ENCODE measurements around the gene UBE2H.

UBE2H gene

GRCh38 chr7:129851809-129852208 lies 101.0 kb downstream of the UBE2H start:
- POLR2A ChIA-PET = no interaction called here
- no peak overlapping the region for H3K4me3 ChIP-seq (ENCODE audit: low read depth, low read length)
- DNase-seq (ENCODE audit: low read depth, low spot score) = no peak
- TF ChIP-seq CTCF (IDR thresholded peaks at IDR 0.05; ENCODE audit: insufficient read depth, low read length, missing control alignments) = no peak
- CTCF ChIA-PET = interaction anchor here (0.9 to 2.2 kb wide), 4 partner anchors 11 to 159 kb away, joined by 3 to 9 read pairs (median 4); no protein-coding TSS in a partner anchor

DNA sequence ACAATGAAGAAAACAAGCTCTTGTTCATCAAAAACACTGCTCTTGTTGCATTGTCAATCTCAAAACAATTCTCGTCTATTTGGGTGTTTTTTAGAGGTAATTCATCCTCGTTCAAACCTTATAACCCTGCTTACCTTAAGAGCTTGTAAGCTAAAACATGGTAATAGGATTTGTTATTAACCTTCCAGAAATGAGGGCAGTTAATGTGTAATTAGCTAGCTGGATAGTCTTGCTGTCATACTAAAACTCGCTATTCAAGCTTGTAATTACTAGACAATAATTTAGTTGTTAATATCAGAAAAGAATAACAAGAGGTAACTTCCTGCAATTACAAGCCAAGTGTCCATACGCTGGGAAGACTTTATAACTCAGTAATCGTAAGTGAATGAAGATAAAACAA lies 101.6 kb downstream of the UBE2H start:
- ChIA-PET CTCF (interaction anchor here (0.9 to 2.2 kb wide), 5 partner anchors 10 to 159 kb away, joined by 3 to 9 read pairs (median 3); no protein-coding TSS in a partner anchor), POLR2A (no interaction called here)
- no peak for DNase-seq (ENCODE audit: low read depth, low spot score)
- no peak overlapping the region for H3K4me3 ChIP-seq (ENCODE audit: low read depth, low read length)
- no peak for TF ChIP-seq CTCF (IDR thresholded peaks at IDR 0.05; ENCODE audit: insufficient read depth, low read length, missing control alignments)

DNA sequence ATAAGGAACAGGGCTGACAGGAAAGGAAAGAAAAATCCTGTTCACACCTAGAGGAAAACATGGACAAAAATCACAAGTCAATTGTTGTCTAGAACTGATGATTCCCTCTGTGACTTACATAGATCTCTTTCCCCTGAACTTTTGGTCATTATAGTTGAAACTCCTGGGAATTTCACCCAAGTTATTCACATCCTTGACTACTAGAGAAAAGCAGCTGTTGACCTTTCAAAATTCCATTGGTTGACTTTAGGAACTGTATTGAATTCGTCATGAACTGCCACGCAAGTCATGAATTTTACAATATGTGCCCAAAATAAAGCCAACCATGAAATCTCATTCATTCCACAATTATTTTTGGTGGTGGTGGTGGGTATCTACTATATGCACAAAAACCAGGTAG lies 104.3 kb downstream of the UBE2H start:
- no peak overlapping the region for H3K4me3 ChIP-seq (ENCODE audit: low read depth, low read length)
- no peak for TF ChIP-seq CTCF (IDR thresholded peaks at IDR 0.05; ENCODE audit: insufficient read depth, low read length, missing control alignments)
- ChIA-PET CTCF (interaction anchor here (0.8 kb wide), 2 partner anchors 19 to 24 kb away, joined by 3 read pairs; no protein-coding TSS in a partner anchor), POLR2A (no interaction called here)
- no peak for DNase-seq (ENCODE audit: low read depth, low spot score)

- no peak overlapping the region for H3K4me3 ChIP-seq (ENCODE audit: low read depth, low read length)
- ChIA-PET POLR2A (interaction anchor here (1.1 to 1.7 kb wide), 3 partner anchors 9 to 20 kb away, joined by 3 to 6 read pairs (median 4); no protein-coding TSS in a partner anchor), CTCF (interaction anchor here (0.9 to 2.3 kb wide), 4 partner anchors 8 to 16 kb away, joined by 3 to 5 read pairs (median 4); no protein-coding TSS in a partner anchor)
- peak; percentile 40 for DNase-seq (ENCODE audit: low read depth, low spot score)
- no peak for TF ChIP-seq CTCF (IDR thresholded peaks at IDR 0.05; ENCODE audit: insufficient read depth, low read length, missing control alignments)
These were observed 106.8 kb downstream of the UBE2H start for GRCh38 chr7:129845972-129846327.

DNA sequence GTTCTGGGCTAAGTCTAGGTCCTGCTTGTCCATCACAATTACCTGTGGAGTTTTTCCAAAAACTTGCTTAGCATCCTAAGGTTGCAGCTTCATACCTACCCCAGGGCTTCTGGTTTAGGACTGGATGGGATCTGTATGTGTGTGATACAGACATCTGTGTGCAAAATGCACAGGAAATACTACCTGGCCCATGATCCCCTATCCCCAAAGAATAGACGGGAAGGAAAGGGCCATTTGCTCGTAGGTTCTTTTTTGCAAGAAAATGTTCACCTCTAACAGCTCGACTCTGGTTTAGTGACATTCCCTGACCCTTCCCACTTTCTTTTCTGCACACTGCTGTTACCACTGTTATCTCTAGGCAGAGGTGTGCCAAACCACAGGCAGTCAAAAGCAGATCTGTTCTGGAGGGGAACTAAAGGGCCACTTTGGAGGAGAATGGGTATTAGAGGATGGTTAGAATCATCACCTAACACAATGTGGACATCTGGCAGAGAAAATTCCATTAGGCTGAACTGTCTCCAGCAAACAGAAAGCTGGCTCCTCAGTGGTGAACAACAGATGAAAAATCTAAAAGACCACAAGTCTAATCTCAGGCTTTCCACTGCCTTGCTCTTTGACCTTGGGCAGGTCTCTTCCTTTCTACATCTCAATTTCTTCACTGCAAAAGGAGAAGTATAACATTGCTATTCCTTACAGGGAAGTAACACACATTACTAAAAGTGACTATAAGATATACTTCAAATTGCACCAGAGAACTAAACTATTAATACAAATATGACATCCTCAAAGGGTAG lies 107.4 kb downstream of the UBE2H start:
- CTCF ChIA-PET = interaction anchor here (0.9 to 11.6 kb wide), 5 partner anchors 7 to 17 kb away, joined by 3 to 139 read pairs (median 5); no protein-coding TSS in a partner anchor
- DNase-seq (ENCODE audit: low read depth, low spot score) = no peak
- POLR2A ChIA-PET = interaction anchor here (1.1 to 1.7 kb wide), 3 partner anchors 9 to 20 kb away, joined by 3 to 6 read pairs (median 4); no protein-coding TSS in a partner anchor
- no peak for TF ChIP-seq CTCF (IDR thresholded peaks at IDR 0.05; ENCODE audit: insufficient read depth, low read length, missing control alignments)
- no peak overlapping the region for H3K4me3 ChIP-seq (ENCODE audit: low read depth, low read length)
